DMS53 treated with DMSO at 0.1 percent for 48 hours (cell line): ENCODE measurements around the gene DIAPH3.

Source experiments
- DNase-seq: peaks from one replicate; lab custom pipeline; 2025; ENCODE audit not compliant: unreplicated experiment; lab: John Stamatoyannopoulos, UW

Gene DIAPH3

GRCh38 chr13:59742467-59742866, 421.3 kb downstream of the DIAPH3 start:
- DNase-seq = no peak

- no peak for DNase-seq
These were observed 424.8 kb downstream of the DIAPH3 start for GRCh38 chr13:59738921-59739320.

- DNase-seq = no peak
These were observed 429.3 kb downstream of the DIAPH3 start for GRCh38 chr13:59734393-59734792.

GRCh38 chr13:59733744-59734143, 430.0 kb downstream of the DIAPH3 start:
- DNase-seq = no peak

- DNase-seq = no peak
These were observed 433.7 kb downstream of the DIAPH3 start for GRCh38 chr13:59730026-59730425.

GRCh38 chr13:59728896-59729545, 434.7 kb downstream of the DIAPH3 start:
- no peak for DNase-seq

GRCh38 chr13:59721926-59722910, 441.5 kb downstream of the DIAPH3 start:
- no peak for DNase-seq

GRCh38 chr13:59715611-59716010, 448.1 kb downstream of the DIAPH3 start:
- no peak for DNase-seq

- no peak for DNase-seq
These were observed 452.6 kb downstream of the DIAPH3 start for GRCh38 chr13:59710996-59711701.

- no peak for DNase-seq
These were observed 453.3 kb downstream of the DIAPH3 start for GRCh38 chr13:59710416-59710815.

GRCh38 chr13:59706101-59706976, 457.4 kb downstream of the DIAPH3 start:
- no peak for DNase-seq

GRCh38 chr13:59702269-59702668, 461.5 kb downstream of the DIAPH3 start:
- DNase-seq = no peak

- no peak for DNase-seq
These were observed 462.5 kb downstream of the DIAPH3 start for GRCh38 chr13:59701261-59701660.

GRCh38 chr13:59700281-59700680, 463.4 kb downstream of the DIAPH3 start:
- DNase-seq = no peak

- no peak for DNase-seq
These were observed 467.5 kb downstream of the DIAPH3 start for GRCh38 chr13:59696271-59696670.

- DNase-seq = no peak
These were observed 472.1 kb downstream of the DIAPH3 start for GRCh38 chr13:59691501-59692066.

- no peak for DNase-seq
These were observed 472.7 kb downstream of the DIAPH3 start for GRCh38 chr13:59690857-59691500.

GRCh38 chr13:59689057-59689456, 474.7 kb downstream of the DIAPH3 start:
- DNase-seq = no peak

GRCh38 chr13:59686798-59687394, 476.8 kb downstream of the DIAPH3 start:
- DNase-seq = no peak
